K562 (cell line): ENCODE results near the gene MICAL2. TPM values are rescaled to one million over a fixed set of nuclear protein-coding genes. Genes with fewer than 3 reads are reported as not detected.
A peak's percentile ranks its signal among the peaks of the same experiment; 100 is the strongest.

Experiments
- CCNT2 ChIP-seq: IDR thresholded peaks from 2 replicates; pipeline ENCODE4 v1.6.1; 2011; ENCODE audit warnings: borderline replicate concordance, low read depth, mild to moderate bottlenecking, moderate library complexity, mixed read lengths, low read length; ENCODE audit not compliant: insufficient read length; ENCODE audit errors: extremely low read depth
- CHD7 ChIP-seq: fragments of 200-600 bp; sonication (generic); IDR thresholded peaks from one replicate; pipeline ENCODE4 v1.6.1; 2012; ENCODE audit warnings: mild to moderate bottlenecking, low read depth, low read length, inconsistent platforms
- CTBP1 ChIP-seq: fragments of 450-650 bp; IDR thresholded peaks from 2 replicates; pipeline ENCODE4 v1.6.1; 2016; ENCODE audit warnings: borderline replicate concordance
- DMBX1 ChIP-seq: fragments of 250-450 bp; sonication (Bioruptor Pico); IDR thresholded peaks from 2 replicates; pipeline ENCODE4 v1.8.0; 2022; ENCODE audit warnings: inconsistent platforms, mild to moderate bottlenecking, moderate library complexity, borderline replicate concordance
- MECOM ChIP-seq: fragments of 250-450 bp; sonication (Bioruptor Pico); IDR thresholded peaks from 2 replicates; pipeline ENCODE4 v1.8.0; 2022; ENCODE audit warnings: inconsistent platforms
- TAF9B ChIP-seq: fragments of 450-650 bp; IDR thresholded peaks from 2 replicates; pipeline ENCODE4 v1.6.1; 2018; ENCODE audit warnings: mild to moderate bottlenecking; ENCODE audit not compliant: partially characterized antibody
- TAL1 ChIP-seq: fragments of 450-650 bp; IDR thresholded peaks from 2 replicates; pipeline ENCODE4 v1.6.1; 2016; ENCODE audit warnings: mild to moderate bottlenecking
- ZBTB11 ChIP-seq, 3 experiments: fragments of 200-800 bp in 1 of 3; fragments of 250-450 bp in 1 of 3; fragments of 450-650 bp in 1 of 3; sonication (Bioruptor Pico) in 1 of 3; sonication (Bioruptor generic) in 1 of 3; formaldehyde crosslinking in 1 of 3; IDR thresholded peaks; 2 replicates each; pipeline versions ENCODE4 v1.6.1 to v1.8.0; 2016 to 2022; ENCODE audit warnings: mild to moderate bottlenecking in 2 of 3, missing genetic modification characterization in 2 of 3, missing compliant biosample characterization in 1 of 3, moderate library complexity in 1 of 3
- ZBTB2 ChIP-seq: fragments of 450-650 bp; IDR thresholded peaks from 2 replicates; pipeline ENCODE4 v1.6.1; 2016; ENCODE audit warnings: antibody characterized with exemption
- ZNF212 ChIP-seq: fragments of 450-650 bp; formaldehyde crosslinking; IDR thresholded peaks from 2 replicates; pipeline ENCODE4 v1.4.0; 2020; ENCODE audit warnings: mild to moderate bottlenecking
- polyA plus RNA-seq, 8 experiments: library from polyadenylated mRNA; depleted of rRNA in 4 of 8; stranded (reverse) in 5 of 8; unstranded in 3 of 8; fragments of >200 nt; fragmentation: Nextera tagmentation in 2 of 8; fragmentation: Illumina TruSeq in 1 of 8; extraction: Ambion mirVana in 2 of 8; extraction: Trizol in 1 of 8; gene quantifications; 2 replicates each; pipeline versions ENCODE4 v1.2.1 to v1.2.3, GENCODE V29; 2011 to 2014; ENCODE audit warnings: inconsistent platforms in 1 of 8, missing spikeins in 1 of 8
- total RNA-seq, 7 experiments: library from RNA; depleted of rRNA in 6 of 7; stranded (reverse); fragments of >200 nt in 6 of 7; fragmentation: Illumina TruSeq in 2 of 7; extraction: Trizol in 2 of 7; gene quantifications; 2 replicates each; pipeline versions ENCODE4 v1.2.1 to v1.2.3, GENCODE V29; 2011 to 2021; ENCODE audit warnings: low replicate concordance in 1 of 7

The MICAL2 gene
- total and polyA plus RNA-seq, 9 of the 15 experiments (the other 6 are each of a cell fraction or from before 2014, with no cell fraction given): 4.7 to 64.2 (median 33.6) TPM

GRCh38 chr11:12149672-12150225 lies 39.4 kb downstream of the MICAL2 start (continued):
- TF ChIP-seq CHD7 (no peak), ZBTB11 (CRISPR knock-in tag; IDR thresholded peaks at IDR 0.05) (peak in 1 of 3 experiments; percentile 83; a peak in 2 of 6 replicates), TAF9B (no peak), CTBP1 (peak; percentile 88), DMBX1 (peak; percentile 83), MECOM (CRISPR knock-in tag) (0 out of 2 replicates have a peak, but pooled peaks have one; percentile 49), CCNT2 (peak; percentile 48), TAL1 (peak; percentile 84), ZBTB2 (0 out of 2 replicates have a peak, but pooled peaks have one; percentile 37), ZNF212 (CRISPR knock-in tag) (no peak)
